HG02642 (cell line): ENCODE measurements around the gene ADCY3.
"Not testable (repeated sequence)": the region's sequence is repeated elsewhere in the genome, so short reads cannot be mapped to it uniquely, and the experiment has no call there.

ENCODE experiments used
- ATAC-seq: cut with Tn5 transposase; IDR thresholded peaks from one replicate; pipeline ENCODE4 v1.9.1; 2021; ENCODE audit warnings: mild to moderate bottlenecking; ENCODE audit not compliant: unreplicated experiment, poor library complexity

The ADCY3 gene

DNA sequence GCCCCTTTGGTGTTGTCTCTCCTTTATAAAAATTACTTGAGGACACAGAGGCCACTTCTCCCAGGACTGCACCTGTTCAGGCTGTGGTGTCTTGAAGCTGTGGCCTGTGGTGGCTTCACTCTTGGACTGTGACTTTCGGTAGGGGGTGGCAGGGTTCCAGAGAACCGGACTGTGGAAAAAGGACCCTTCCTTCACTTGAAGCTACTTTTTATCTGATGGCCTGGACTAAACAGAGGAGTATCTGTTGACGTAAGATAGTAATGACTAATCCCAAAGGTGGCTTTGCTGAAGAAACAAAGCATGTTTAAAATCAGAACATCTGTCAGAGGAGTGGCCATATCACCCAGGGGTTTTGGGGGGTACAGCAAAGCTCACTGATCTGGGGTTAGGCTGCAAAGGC, 66.0 kb downstream of the ADCY3 start:
- ATAC-seq, result no peak

DNA sequence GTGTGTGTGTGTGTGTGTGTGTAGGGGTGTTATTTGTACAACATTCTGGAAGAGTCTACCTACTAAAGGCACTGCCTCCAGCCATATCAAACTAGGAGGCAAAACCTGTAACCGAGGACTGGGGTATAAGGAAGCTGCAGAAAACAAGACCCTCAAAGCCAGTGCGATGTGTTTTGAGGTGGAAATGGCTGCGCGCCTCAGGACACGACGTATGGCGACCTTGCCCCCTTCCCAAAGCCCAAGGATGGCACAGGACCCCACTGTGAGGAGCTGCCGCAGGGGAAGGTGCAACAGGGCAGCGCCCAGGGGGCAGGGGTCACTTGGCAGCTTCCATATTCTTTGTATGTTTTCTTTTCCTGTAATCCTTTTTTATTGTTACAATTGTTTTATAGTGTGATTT, 67.0 kb downstream of the ADCY3 start:
- no peak for ATAC-seq

GRCh38 chr2:24852431-24853020, 67.5 kb downstream of the ADCY3 start:
- no peak for ATAC-seq

DNA sequence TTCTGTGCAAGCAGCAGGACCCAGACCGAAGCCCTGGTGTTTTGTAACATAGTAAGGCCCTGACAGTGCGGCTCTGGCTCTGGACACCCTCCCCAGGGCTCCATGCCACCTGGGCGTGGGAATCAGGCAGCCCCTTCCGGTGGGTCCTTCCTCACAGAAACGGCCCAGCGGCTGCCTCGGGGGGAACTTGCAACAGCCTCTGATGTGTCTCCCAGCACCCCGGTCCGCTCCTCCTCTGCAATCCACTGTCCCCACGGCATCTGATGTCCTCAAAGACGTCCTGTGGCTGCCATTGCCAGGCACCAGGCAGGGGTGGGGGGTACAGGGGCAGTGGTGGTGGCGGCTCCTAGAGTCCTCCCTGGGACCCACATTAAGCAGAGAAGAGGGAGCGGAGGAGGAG, 68.0 kb downstream of the ADCY3 start:
- no peak for ATAC-seq

DNA sequence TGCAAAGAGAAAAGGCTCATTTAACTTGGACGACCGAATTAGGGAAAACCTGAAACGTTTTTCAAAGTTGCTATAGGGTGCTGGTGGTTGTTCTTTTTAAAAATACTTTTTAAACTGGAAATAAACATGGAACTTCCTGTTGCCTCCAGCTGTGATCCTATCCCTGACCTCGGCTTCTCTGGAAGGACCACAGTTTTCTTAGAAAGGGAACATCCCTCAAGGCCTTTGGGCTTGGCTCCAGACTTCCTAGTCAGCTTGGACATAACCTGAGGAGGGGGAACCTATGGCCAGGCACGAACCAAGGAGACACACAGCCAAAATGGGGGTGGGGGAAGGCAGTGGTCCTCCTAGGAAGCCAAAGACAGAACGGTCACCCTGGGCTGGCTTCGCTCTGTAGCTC, 69.1 kb downstream of the ADCY3 start:
- no peak for ATAC-seq

DNA sequence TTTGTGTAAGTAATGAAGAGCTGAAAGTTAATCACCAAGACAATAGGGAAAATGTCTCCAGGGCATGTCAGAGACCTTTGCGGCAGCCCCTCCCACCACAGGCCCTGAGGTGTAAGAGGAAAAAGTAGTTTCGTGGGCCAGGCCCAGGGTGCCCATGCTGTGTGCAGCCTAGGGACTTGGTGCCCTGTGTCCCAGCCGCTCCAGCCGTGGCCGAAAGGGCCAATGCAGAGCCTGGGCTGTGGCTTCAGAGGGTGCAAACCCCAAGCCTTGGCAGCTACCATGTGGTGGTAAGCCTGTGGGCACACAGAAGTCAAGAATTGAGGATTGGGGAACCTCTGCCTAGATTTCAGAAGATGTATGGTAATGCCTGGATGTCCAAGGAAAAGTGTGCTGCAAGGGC, 74.3 kb downstream of the ADCY3 start:
- no peak for ATAC-seq

GRCh38 chr2:24844023-24844685, 75.9 kb downstream of the ADCY3 start:
- ATAC-seq, result no peak

DNA sequence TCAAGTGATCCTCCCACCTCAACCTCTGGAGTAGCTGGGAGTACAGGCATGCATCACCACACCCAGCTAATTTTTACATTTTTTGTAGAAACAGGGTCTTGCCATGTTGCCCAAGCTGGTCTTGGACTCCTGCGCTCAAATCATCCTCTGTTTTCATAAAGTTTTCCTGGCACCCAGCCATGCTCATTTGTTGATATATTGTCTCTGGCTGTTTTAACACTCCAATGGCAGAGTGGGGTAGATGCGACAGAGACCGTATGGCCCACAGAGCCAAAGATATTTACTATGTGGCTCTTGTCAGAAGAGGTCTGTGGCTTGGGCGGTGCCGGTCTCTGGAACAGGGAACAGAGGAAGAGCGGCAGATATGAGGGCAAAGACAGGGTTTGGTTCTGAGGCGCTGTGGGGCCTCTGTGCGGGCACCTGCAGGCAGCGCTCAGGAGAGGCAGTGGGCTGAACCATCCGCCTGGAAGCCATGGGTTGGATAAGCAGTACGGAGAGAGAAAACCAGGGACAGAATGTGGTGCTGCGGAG, 76.6 kb downstream of the ADCY3 start:
- ATAC-seq, result no peak

- no peak for ATAC-seq
Measured at GRCh38 chr2:24842081-24843050, 77.7 kb downstream of the ADCY3 start.

GRCh38 chr2:24840962-24841945, 78.8 kb downstream of the ADCY3 start:
- no peak for ATAC-seq

DNA sequence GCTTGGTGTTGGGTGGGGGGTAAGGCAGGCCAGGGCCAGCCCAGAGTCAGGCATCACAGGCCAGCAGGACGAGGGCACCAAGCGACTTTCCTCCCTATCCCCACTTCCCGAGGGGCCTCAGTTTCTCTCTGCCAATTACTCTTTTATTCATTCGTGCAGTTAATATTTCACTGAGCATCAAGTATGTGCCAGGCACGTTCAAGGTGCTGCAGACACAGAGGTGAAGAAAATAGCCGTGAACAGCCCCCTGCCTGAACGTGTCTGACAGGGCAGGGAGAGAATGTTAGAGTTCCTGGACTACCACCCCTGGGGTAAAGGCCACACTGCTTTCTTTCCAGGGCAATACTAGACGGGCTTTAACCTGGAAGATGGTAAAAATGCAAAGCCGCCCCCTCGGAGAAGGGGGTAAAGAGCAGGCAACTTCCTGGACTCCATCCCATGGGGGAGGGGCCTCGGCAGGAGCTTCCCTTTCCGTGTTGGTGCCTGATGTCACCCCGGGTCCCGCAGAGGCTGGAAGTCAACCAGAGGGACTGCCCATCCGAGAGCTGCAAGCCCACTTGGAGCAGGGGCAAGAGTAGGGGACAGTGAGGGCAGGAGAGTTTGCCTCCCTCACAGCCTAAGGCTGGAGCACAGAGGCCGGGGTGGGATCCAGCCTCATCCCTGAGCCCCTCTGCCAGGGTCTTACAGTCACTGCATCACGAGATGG, 79.7 kb downstream of the ADCY3 start:
- ATAC-seq, result no peak

GRCh38 chr2:24839729-24840128, 80.3 kb downstream of the ADCY3 start:
- ATAC-seq, result no peak

DNA sequence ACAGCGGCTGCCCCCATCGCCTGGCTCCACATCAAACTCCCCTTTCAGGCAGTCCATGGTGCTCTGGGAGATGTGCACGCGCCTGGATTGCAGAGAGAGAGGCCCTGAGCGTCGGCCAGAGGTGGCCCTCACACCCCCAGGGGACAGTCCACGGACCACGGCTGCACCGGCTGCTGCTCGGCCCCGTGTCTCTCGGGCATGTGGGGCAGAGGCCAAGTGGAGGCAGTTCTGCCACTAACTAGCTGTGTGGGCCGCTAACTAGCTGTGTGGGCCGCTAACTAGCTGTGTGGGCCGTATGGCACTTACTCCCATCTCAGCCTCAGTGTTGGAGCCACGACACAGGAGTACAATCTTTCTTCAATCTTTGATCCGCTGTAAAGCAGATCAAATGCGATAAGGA, 81.5 kb downstream of the ADCY3 start:
- ATAC-seq, result no peak

GRCh38 chr2:24837996-24838513, 82.0 kb downstream of the ADCY3 start:
- ATAC-seq, result no peak

- ATAC-seq, result no peak
Measured at GRCh38 chr2:24836706-24837105, 83.3 kb downstream of the ADCY3 start.

GRCh38 chr2:24836206-24836605, 83.8 kb downstream of the ADCY3 start:
- ATAC-seq, result no peak

- not testable (repeated sequence) for ATAC-seq
Measured at GRCh38 chr2:24835411-24835810, 84.6 kb downstream of the ADCY3 start.

DNA sequence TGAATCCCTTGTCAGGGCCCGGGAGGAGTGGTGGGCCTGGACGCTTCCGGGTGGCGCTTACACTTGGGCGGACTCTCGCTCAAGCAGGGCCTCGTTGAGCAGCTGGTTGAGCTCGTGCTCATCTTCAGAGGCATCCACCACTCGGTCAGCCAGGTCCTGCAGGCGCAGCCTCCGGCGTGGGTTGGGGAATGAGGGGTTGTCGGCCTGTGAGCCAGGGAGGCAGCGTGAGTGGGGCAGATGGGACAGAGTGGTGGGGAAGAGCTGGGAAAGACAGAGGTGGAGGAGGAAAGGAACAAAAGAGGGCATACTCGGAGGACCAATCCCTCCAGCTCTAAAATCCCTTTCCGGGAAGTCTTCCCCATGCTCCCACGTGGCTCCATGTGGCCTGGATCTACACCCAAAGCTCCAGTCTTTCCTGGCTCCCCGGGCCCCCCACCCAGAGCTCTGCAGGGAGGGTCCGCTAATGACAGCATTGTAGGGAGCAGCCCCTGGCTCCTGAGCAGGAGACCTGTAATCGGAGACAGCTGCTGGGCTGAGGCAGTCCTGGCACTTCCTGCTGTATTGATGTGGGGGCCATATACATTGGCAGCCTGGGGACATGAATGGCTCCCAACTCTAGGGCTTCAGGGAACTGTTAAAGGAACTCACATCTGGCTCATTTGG, 85.2 kb downstream of the ADCY3 start:
- no peak for ATAC-seq
